ENCODE data around the gene CHD5. TPM values are rescaled to one million over a fixed set of nuclear protein-coding genes. Genes with fewer than 3 reads are reported as not detected.
"Not testable (repeated sequence)": the region's sequence is repeated elsewhere in the genome, so short reads cannot be mapped to it uniquely, and the experiment has no call there.

CHD5 gene
- total RNA-seq, 1 donor from 2014 or later, result 31.4 TPM

DNA sequence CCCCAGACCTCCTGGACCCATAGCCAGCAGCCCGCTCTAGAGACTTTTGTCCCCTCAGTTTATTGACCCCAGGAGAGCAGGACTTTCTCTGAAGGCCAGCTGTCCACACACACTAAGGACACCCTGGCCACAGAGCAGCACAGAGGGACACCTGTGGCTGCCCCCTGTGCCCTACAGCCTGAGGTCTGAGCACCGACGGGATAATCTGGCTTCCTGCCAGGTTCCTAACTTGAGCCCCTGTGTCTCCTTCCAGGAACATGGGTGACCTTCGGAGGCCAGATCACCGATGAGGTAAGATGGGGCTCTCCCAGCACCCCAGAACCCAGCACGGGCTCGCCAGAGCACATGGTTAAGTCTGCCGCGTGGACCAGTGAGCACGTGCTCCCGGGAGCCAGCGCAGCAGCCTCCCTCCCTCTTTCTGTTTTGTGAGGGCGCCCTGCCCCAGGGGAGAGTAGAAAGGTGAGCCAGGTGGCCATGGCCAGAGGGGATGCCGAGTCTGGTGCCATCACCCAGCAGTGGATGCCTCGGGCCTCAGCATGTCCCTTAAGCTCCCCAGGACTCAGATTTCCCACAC lies 106.6 kb downstream of the CHD5 start:
- FAIRE-seq (no peak), DNase-seq (ENCODE audit: low spot score in 2 of 2) (no peak)

DNA sequence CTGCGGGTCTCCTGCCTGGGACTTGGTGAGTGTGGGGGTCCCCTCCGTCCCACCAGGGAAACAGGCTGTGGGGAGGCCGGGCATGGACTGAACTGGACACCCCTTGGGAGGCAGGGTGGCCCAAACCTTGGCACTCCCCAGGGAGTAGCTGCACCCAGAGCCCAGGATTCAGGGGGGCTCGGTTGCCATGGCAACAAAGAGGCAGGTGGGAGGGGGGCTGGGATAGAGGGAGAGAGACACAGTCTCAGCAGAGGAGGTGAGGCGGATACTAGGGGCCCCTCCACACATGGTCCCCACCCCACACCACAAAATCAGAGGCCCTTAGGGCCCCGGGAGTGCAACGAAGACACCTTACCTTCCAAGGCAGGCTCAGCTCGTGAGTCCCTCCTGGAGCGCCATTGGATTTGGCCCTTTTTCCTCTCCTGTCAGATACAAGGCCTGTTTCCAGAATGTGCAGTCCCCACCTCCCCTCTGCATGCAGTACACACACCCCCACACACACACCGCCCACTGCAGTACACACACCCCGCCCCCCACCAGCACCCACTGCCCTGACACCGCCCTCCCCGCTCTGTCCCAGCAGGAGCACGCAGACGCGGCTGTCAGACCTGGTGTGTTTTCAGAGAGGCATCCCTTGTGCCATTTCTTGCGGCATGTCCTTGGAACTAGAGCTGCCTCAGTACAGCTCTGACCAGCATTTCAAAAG lies 107.2 kb downstream of the CHD5 start:
- FAIRE-seq (no peak), DNase-seq (ENCODE audit: low spot score in 2 of 2) (no peak)

DNA sequence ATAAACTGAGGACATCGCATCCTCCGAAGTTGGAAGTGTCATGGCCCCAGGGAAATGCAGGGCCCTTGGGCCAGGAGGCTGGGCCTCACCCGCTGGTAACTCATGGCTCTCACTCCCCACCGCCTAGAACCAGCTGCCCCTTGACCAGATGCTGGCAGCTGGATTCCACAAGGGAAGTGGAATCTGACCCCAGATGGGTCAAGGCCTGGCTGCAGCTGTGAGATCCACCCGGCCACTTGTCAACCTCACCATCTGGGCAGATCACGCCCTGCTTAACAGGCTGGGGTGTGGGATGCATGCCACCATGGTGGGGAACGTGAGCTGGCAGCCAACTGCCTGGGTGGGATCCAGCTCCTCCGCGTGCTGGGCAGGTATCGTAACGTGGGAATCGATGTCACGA lies 108.9 kb downstream of the CHD5 start:
- no peak for FAIRE-seq

GRCh38 chr1:6070450-6070974 lies 109.6 kb downstream of the CHD5 start:
- DNase-seq (ENCODE audit: low spot score in 2 of 2) (no peak), FAIRE-seq (no peak)

More for the DNA sequence above, 108.9 kb downstream of the CHD5 start:
- DNase-seq (ENCODE audit: low spot score in 2 of 2), result no peak

- DNase-seq (ENCODE audit: low spot score in 2 of 2) (no peak), FAIRE-seq (no peak)
Measured at GRCh38 chr1:6069573-6069972, 110.5 kb downstream of the CHD5 start.

- FAIRE-seq (no peak), DNase-seq (ENCODE audit: low spot score in 2 of 2) (no peak)
Measured at GRCh38 chr1:6068932-6069331, 111.2 kb downstream of the CHD5 start.

- DNase-seq (ENCODE audit: low spot score in 2 of 2) (no peak), FAIRE-seq (no peak)
Measured at GRCh38 chr1:6068073-6068472, 112.0 kb downstream of the CHD5 start.

DNA sequence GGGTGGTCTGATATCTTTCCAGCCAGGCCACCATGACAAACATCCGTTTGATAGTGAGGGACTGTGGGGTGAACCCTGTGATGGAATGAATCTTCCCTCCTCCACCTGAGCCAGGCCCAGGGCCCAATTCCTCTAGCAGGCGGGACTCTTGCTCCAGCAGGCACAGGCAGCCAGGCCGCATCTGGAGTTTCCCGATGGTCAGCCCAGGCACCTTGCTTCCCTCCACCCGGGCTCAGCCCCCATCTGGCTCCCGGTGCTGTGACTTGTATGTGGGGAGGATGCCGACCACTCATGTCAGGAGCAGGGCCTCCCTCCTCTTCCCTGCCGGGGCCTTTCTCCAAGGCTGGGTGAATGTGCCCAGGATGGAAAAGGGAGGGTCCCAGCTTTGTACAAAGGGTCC lies 113.4 kb downstream of the CHD5 start:
- DNase-seq (ENCODE audit: low spot score in 2 of 2), result no peak
- FAIRE-seq, result no peak

- FAIRE-seq (no peak), DNase-seq (ENCODE audit: low spot score in 2 of 2) (no peak)
Measured at GRCh38 chr1:6065093-6065858, 114.8 kb downstream of the CHD5 start.

DNA sequence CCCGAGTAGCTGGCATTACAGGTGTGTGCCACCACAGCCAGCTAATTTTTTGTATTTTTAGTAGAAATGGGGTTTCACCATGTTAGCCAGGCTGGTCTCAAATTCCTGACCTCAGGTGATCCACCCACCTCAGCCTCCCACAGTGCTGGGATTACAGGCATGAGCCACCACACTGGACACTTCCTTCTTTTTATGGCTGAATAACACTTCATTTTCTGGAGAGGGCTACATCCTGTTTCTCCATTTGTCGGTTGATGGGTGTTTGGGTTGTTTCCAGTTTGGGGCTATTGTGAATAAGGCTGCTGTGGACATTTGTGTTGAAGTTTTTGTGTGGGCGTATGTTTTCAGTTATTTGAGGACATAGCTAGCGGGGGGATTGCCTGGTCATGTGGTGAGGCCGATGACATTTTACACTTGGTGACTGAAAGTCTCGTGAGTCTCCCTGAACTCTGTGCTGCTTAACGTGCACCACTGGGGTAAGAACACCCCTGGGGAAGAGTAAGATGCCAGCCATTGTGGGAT lies 116.5 kb downstream of the CHD5 start:
- DNase-seq (ENCODE audit: low spot score in 2 of 2); FAIRE-seq: not testable (repeated sequence)

DNA sequence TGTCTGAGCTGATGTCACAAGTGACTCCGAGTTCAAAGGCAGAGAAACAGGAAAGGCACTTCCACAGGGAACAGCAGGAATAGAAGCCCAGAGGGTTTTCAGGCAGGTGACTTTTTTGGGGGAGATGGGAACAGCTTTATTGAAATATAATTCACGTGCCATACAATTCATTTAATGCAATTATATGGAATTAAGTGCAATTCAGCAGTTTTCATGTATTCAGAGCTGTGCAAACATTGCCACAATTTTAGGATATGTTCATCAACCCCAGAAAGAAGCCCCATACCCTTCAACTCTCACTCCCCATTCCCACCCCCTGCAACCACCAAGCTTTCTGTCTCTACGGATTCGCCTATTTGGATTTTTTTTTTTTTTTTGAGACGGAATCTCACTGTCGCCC lies 117.5 kb downstream of the CHD5 start:
- DNase-seq (ENCODE audit: low spot score in 2 of 2) (no peak), FAIRE-seq (no peak)

DNA sequence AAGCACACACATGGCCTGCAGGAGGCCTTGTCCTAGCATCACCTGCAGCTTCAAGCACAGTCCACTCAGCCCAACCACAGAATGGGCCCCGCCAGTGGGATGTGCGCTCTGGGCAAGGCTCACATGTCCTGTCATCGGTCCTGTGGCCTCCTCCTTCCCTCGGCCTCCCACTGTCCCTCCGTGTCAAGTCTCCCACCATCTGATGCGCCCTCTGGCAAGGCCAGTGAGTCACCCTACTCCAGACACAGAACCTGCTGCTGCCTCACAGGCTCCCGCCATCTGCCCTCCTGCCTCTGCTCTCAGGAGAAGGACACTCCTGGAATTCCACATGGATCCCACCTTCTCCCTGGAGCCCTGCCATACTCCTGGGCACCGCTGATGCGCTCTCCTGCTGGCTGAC lies 120.3 kb downstream of the CHD5 start:
- FAIRE-seq, result no peak
- no peak for DNase-seq (ENCODE audit: low spot score in 2 of 2)

DNA sequence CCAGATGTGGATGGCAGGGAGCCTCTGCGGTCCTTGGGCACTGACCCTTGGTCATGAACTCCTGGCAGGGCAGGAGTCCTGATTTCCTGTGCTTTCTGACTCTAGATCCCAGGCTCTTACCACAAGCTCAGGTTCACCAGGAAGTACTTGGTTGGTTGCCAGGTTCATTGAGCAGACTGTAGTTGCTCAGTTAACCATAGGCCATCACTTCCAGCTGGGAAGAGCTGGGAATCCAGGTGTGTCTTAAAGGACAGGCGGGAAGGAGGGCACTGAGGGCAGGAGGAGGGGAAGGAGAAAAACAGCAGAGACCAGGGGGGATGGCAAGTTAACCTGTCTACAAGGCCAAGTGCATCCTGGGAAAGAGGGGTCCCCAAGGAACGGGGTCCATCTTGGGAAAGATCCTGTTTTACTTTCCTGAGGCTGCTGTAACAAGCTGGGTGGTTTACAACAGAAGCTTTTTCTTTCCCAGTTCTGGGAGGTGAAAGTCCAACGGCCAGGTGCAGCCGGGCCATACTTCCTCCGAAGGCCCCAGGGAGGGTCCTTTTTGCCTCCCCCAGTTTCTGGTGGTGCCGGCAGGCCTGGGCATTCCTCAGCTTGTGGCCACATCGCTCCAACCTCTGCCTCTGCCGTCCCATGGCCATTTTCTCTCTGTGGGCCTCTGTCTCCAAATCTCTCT lies 122.8 kb downstream of the CHD5 start:
- DNase-seq (ENCODE audit: low spot score in 2 of 2), result no peak
- no peak for FAIRE-seq

- DNase-seq (ENCODE audit: low spot score in 2 of 2), result no peak
- no peak for FAIRE-seq
Measured at GRCh38 chr1:6056572-6056948, 123.6 kb downstream of the CHD5 start.

DNA sequence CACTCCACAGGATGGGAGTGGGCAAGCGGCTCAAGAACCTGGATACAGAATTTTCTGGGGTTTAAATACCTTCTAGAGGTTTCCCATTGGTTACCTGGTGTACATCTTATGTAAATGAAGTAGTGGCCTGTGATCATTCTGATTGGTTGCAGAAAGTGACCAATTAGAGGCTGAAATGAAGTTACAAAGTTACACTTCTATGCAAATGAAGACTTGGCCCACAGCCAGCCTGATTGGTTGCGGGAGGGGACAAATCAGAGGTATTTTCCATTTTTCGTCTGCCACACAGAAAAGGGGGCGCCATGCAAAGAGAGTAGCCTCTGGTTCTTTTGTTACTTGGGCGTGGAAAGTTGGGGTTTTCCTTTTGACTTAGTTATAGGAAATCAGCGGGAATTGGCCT lies 125.5 kb downstream of the CHD5 start:
- no peak for FAIRE-seq

GRCh38 chr1:6053206-6053546 lies 126.9 kb downstream of the CHD5 start:
- FAIRE-seq (no peak), DNase-seq (ENCODE audit: low spot score in 2 of 2) (no peak)

More for the DNA sequence above, 125.5 kb downstream of the CHD5 start:
- DNase-seq (ENCODE audit: low spot score in 2 of 2), result no peak

DNA sequence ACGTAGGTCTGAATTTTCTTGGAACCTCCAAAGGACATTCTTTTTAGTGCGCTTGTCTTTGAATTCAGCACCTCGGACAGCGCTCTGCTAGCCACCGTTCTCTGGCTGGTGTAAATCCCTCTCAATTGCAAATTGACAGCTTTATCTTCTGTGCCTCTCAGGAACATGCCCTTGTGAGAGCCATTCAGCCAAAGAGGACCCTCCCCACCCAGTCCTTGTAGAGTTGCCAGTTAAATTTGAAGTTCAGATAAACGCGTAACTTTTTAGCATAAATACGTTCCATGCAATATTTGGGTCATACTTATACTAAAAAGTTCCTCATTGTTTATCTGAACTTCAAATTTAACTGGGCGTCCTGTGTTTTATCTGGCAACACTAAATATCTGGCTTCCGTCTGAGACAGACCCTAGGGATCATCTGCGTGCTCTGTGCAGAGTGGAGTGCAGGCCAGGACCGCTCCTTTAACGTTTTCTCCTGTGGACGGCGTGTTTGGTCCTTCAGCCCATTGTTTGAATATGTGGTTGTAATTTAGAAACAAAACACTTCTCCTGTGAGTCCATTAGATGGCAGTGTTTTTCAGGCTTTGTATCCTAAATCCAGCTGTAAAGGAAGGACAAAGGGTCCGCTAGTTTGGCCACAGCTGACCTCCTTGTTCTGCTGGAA lies 127.4 kb downstream of the CHD5 start:
- peak; percentile 68 to 78 for DNase-seq (ENCODE audit: low spot score in 2 of 2)
- no peak for FAIRE-seq
